Tibial nerve (tissue), 4 donors: ENCODE results near the gene AKAP9.

ENCODE experiments used
- EP300 ChIP-seq, 2 donors: sonication (generic); formaldehyde crosslinking; IDR thresholded peaks; one replicate each; pipeline ENCODE4 v1.6.1; 2017; ENCODE audit warnings: antibody characterized with exemption in 2 of 2, mild to moderate bottlenecking in 1 of 2
- POLR2A ChIP-seq, 2 donors: fragments of 450-650 bp; IDR thresholded peaks; one replicate each; pipeline ENCODE4 v1.6.1; 2017; ENCODE audit warnings: antibody characterized with exemption in 2 of 2, mild to moderate bottlenecking in 2 of 2, moderate library complexity in 2 of 2
- TF ChIP-seq, protein P1 (sequence below), 5 experiments: fragments of 200-600 bp in 3 of 5; fragments of 450-650 bp in 2 of 5; sonication (generic) in 3 of 5; IDR thresholded peaks; one replicate each; pipeline ENCODE4 v1.5.1; 2016 to 2019; ENCODE audit warnings: antibody characterized with exemption in 5 of 5, mild to moderate bottlenecking in 3 of 5, moderate library complexity in 2 of 5

DNA sequence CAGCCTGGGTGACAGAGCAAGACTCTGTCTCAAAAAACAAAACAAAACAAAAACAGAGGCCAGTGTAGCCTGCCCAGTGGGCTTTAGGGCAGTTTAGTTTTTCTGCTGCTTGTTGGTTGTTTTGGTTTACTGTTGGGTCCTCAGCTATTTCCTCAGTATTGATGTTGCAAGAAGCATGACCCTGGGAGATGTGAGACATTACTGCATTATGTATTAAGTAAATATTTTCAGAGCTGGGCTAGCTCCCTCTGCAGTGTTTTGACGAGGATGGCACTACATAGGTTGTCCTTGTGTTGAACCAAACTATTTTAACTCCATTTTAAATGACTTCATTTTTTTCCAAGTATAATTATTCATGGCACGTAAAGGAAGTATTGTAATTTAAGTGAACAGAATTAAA is 4.8 kb downstream of the AKAP9 start:
- TF ChIP-seq, protein P1, sequence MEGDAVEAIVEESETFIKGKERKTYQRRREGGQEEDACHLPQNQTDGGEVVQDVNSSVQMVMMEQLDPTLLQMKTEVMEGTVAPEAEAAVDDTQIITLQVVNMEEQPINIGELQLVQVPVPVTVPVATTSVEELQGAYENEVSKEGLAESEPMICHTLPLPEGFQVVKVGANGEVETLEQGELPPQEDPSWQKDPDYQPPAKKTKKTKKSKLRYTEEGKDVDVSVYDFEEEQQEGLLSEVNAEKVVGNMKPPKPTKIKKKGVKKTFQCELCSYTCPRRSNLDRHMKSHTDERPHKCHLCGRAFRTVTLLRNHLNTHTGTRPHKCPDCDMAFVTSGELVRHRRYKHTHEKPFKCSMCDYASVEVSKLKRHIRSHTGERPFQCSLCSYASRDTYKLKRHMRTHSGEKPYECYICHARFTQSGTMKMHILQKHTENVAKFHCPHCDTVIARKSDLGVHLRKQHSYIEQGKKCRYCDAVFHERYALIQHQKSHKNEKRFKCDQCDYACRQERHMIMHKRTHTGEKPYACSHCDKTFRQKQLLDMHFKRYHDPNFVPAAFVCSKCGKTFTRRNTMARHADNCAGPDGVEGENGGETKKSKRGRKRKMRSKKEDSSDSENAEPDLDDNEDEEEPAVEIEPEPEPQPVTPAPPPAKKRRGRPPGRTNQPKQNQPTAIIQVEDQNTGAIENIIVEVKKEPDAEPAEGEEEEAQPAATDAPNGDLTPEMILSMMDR (IDR thresholded peaks at IDR 0.05): peak in 1 of 5 experiments; percentile 9
- TF ChIP-seq POLR2A (IDR thresholded peaks at IDR 0.05): no peak
- peak in 1 of 2 donors; percentile 36 for TF ChIP-seq EP300 (IDR thresholded peaks at IDR 0.05)
